ENCODE results near the gene TANGO6. TPM values are rescaled to one million over a fixed set of nuclear protein-coding genes. Genes with fewer than 3 reads are reported as not detected.

The TANGO6 gene
- total and polyA plus RNA-seq, 2 of the 8 experiments (the other 6 are each of a cell fraction or from before 2014, with no cell fraction given) = 5.0 to 19.5 TPM

- TF ChIP-seq USF2 (IDR thresholded peaks at IDR 0.05; ENCODE audit: low read length) (no peak), CBX8 (IDR thresholded peaks at IDR 0.05; ENCODE audit: borderline replicate concordance, low read depth, low read length) (no peak), JUN (IDR thresholded peaks at IDR 0.05; ENCODE audit: low read depth, low read length) (no peak), TAF7 (optimal IDR thresholded peaks at IDR 0.05; ENCODE audit: borderline replicate concordance, low read depth, low read length) (no peak), SP2 (IDR thresholded peaks at IDR 0.05; ENCODE audit: low read length) (no peak), PHF8 (conservative IDR thresholded peaks at IDR 0.05; ENCODE audit: low read depth, low read length) (no peak), POLR2A (IDR thresholded peaks at IDR 0.05; ENCODE audit: control extremely low read depth in 1 of 2, low read depth in 2 of 2, low read length in 2 of 2) (no peak), SUZ12 (IDR thresholded peaks at IDR 0.05; ENCODE audit: low read length) (no peak), SIN3A (conservative IDR thresholded peaks at IDR 0.05 in 1 of 2, IDR thresholded peaks at IDR 0.05 in 1 of 2; ENCODE audit: low read depth in 1 of 2, low read length in 2 of 2) (no peak), FOSL1 (IDR thresholded peaks at IDR 0.05; ENCODE audit: insufficient read depth, low read depth, low read length) (no peak)
Measured at GRCh38 chr16:69057400-69058378, 214.4 kb downstream of the TANGO6 start (continued).
